HCT116 (cell line): Measurements from ENCODE around the gene NPL. TPM values are rescaled to one million over a fixed set of nuclear protein-coding genes. Genes with fewer than 3 reads are reported as not detected.

ENCODE experiments used
- ATAC-seq: fragments of 200-7000 bp; cut with Tn5 transposase; 2 replicates; pipeline ENCODE4 v1.9.1; 2020; ENCODE audit warnings: mild to moderate bottlenecking, moderate library complexity
- BruUV-seq: library from RNA; stranded (reverse); fragments of 400-500 nt; replicated peaks from 2 replicates; lab custom pipeline; 2021; lab: Mats Ljungman, UMichigan
- CTCF ChIA-PET: fragments of 300-600 bp; sonication (Branson Sonifier 250); formaldehyde crosslinking; loops from one replicate; lab custom pipeline; 2021; ENCODE audit warnings: antibody characterized with exemption; lab: Charles Lee
- POLR2A ChIA-PET: fragments of 300-600, 350-600 bp; sonication (Branson Sonifier 250); formaldehyde crosslinking; loops from one replicate; lab custom pipeline; 2021; ENCODE audit warnings: antibody characterized with exemption; lab: Charles Lee
- RAD21 ChIA-PET, 2 experiments: fragments of 300-600 bp; sonication (Branson Sonifier 250); formaldehyde crosslinking; loops; one replicate each; lab custom pipeline; 2023; ENCODE audit warnings: low total read pairs in 2 of 2; ENCODE audit not compliant: uncharacterized antibody in 2 of 2, unreplicated experiment in 2 of 2, low non-redundant PET in 1 of 2; lab: Charles Lee
- DNase-seq: peaks from one replicate; pipeline ENCODE4 v3.0.0-alpha.2; 2010; ENCODE audit warnings: low read depth, low spot score
- H2AFZ ChIP-seq: fragments of 200-600 bp; shearing (Covaris generic), sonication (generic); 2 replicates; pipeline ENCODE4 v1.6.1; 2017; ENCODE audit warnings: low read depth, mixed run types, mixed read lengths, antibody characterized with exemption, low read length; ENCODE audit not compliant: poor library complexity, severe bottlenecking
- H3K27ac ChIP-seq: 2 replicates; pipeline ENCODE4 v1.5.1; 2012; ENCODE audit warnings: low read depth, low read length
- H3K27me3 ChIP-seq: fragments of 200-600 bp; sonication (generic); 2 replicates; pipeline ENCODE4 v1.6.1; 2016; ENCODE audit warnings: mixed run types, low read length, mixed read lengths; ENCODE audit not compliant: insufficient read depth
- H3K36me3 ChIP-seq, 2 experiments: fragments of 200-500 bp in 1 of 2; fragments of 200-600 bp in 1 of 2; sonication (Bioruptor generic) in 1 of 2; sonication (generic) in 1 of 2; 2 replicates each; pipeline versions ENCODE4 v1.5.1 to v1.6.1; 2014 to 2016; ENCODE audit warnings: low read length in 2 of 2, inconsistent platforms in 1 of 2, mixed read lengths in 1 of 2, mixed run types in 1 of 2; ENCODE audit not compliant: insufficient read depth in 2 of 2, control insufficient read depth in 1 of 2
- H3K4me1 ChIP-seq, 2 experiments: fragments of 200-600 bp in 1 of 2; sonication (generic) in 1 of 2; 2 replicates each; pipeline versions ENCODE4 v1.5.1 to v1.6.1; 2012 to 2017; ENCODE audit warnings: low read length in 2 of 2, inconsistent platforms in 1 of 2, mild to moderate bottlenecking in 1 of 2, mixed read lengths in 1 of 2, mixed run types in 1 of 2, moderate library complexity in 1 of 2; ENCODE audit not compliant: insufficient read depth in 2 of 2, control insufficient read depth in 1 of 2
- H3K4me2 ChIP-seq: fragments of 200-600 bp; sonication (generic); 2 replicates; pipeline ENCODE4 v1.6.1; 2017; ENCODE audit warnings: mixed run types, low read length, mixed read lengths
- H3K4me3 ChIP-seq, 2 experiments: fragments of 200-600 bp in 1 of 2; sonication (generic) in 1 of 2; replicated peaks in 1 of 2; 2 replicates each; pipeline ENCODE4 v1.5.1; 2011 to 2016; ENCODE audit warnings: low read length in 2 of 2, control low read depth in 1 of 2, low read depth in 1 of 2, mild to moderate bottlenecking in 1 of 2, mixed read lengths in 1 of 2, mixed run types in 1 of 2
- H3K79me2 ChIP-seq: fragments of 200-600 bp; sonication (generic); 2 replicates; pipeline ENCODE4 v1.6.1; 2017; ENCODE audit warnings: mild to moderate bottlenecking, mixed run types, low read length, moderate library complexity, mixed read lengths; ENCODE audit not compliant: insufficient read depth
- H3K9ac ChIP-seq: fragments of 200-600 bp; sonication (generic); 2 replicates; pipeline ENCODE4 v1.6.1; 2016; ENCODE audit warnings: low read length, mixed read lengths
- H3K9me2 ChIP-seq: fragments of 200-600 bp; sonication (generic), shearing (Covaris generic); 2 replicates; pipeline ENCODE4 v1.6.1; 2017; ENCODE audit warnings: mixed run types, mild to moderate bottlenecking, moderate library complexity; ENCODE audit not compliant: insufficient read depth
- H3K9me3 ChIP-seq, 2 experiments: fragments of 200-500 bp in 1 of 2; fragments of 200-600 bp in 1 of 2; sonication (Bioruptor generic) in 1 of 2; sonication (generic) in 1 of 2; 2 replicates each; pipeline ENCODE4 v1.6.1; 2014 to 2017; ENCODE audit warnings: low read length in 2 of 2, mixed read lengths in 2 of 2, inconsistent platforms in 1 of 2, low read depth in 1 of 2, mild to moderate bottlenecking in 1 of 2, mixed run types in 1 of 2, moderate library complexity in 1 of 2; ENCODE audit not compliant: control insufficient read depth in 1 of 2, insufficient read depth in 1 of 2
- H4K20me1 ChIP-seq: fragments of 200-600 bp; sonication (generic), shearing (Covaris generic); 2 replicates; pipeline ENCODE4 v1.6.1; 2017; ENCODE audit warnings: mixed run types, mild to moderate bottlenecking, moderate library complexity; ENCODE audit not compliant: insufficient read depth
- CTCF ChIP-seq, 3 experiments: fragments of 200-600 bp in 1 of 3; sonication (generic) in 1 of 3; IDR thresholded peaks in 2 of 3; conservative IDR thresholded peaks in 1 of 3; 2 replicates each; pipeline ENCODE4 v1.5.1; 2012 to 2017; ENCODE audit warnings: low read depth in 2 of 3, low read length in 2 of 3, antibody characterized with exemption in 1 of 3, borderline replicate concordance in 1 of 3, control low read depth in 1 of 3, mild to moderate bottlenecking in 1 of 3, mixed read lengths in 1 of 3, mixed run types in 1 of 3, moderate library complexity in 1 of 3; ENCODE audit not compliant: insufficient read depth in 1 of 3
- EGR1 ChIP-seq: IDR thresholded peaks from 2 replicates; pipeline ENCODE4 v1.6.1; 2012; ENCODE audit warnings: low read depth
- ELF1 ChIP-seq: IDR thresholded peaks from 2 replicates; pipeline ENCODE4 v1.6.1; 2012; ENCODE audit warnings: low read depth, borderline replicate concordance
- EZH2 ChIP-seq: fragments of 200-600 bp; sonication (generic); IDR thresholded peaks from 2 replicates; pipeline ENCODE4 v1.6.1; 2017; ENCODE audit warnings: antibody characterized with exemption, mixed run types
- FOSL1 ChIP-seq: IDR thresholded peaks from 2 replicates; pipeline ENCODE4 v1.6.1; 2012; ENCODE audit warnings: low read depth
- POLR2A ChIP-seq: IDR thresholded peaks from 2 replicates; pipeline ENCODE4 v1.7.0; 2011; ENCODE audit warnings: borderline replicate concordance; ENCODE audit not compliant: insufficient read depth, insufficient read length; ENCODE audit errors: extremely low read depth
- SP1 ChIP-seq: IDR thresholded peaks from 2 replicates; pipeline ENCODE4 v1.6.1; 2012; ENCODE audit warnings: low read depth
- ZFX ChIP-seq: fragments of 450-650 bp; IDR thresholded peaks from 2 replicates; pipeline ENCODE4 v1.6.1; 2017
- ZNF274 ChIP-seq: fragments of 200-500 bp; sonication (Bioruptor generic); IDR thresholded peaks from 2 replicates; pipeline ENCODE4 v1.6.1; 2014; ENCODE audit warnings: mild to moderate bottlenecking, low read depth, low read length, inconsistent platforms
- intact Hi-C: fragments of 100-400 bp; cut with micrococcal nuclease; formaldehyde crosslinking; loops from 2 replicates; pipeline ENCODE4 v1.10.0; 2022
- total RNA-seq: library from RNA; stranded (reverse); gene quantifications from one replicate; pipeline ENCODE4 v1.2.1, GENCODE V29; 2021; ENCODE audit not compliant: unreplicated experiment
- TF ChIP-seq, protein P1 (sequence below): IDR thresholded peaks from 2 replicates; pipeline ENCODE4 v1.6.1; 2012
- TF ChIP-seq, protein P2 (sequence below): IDR thresholded peaks from 2 replicates; pipeline ENCODE4 v1.6.1; 2012
- TF ChIP-seq, protein P3 (sequence below): IDR thresholded peaks from 2 replicates; pipeline ENCODE4 v1.6.1; 2011; ENCODE audit warnings: mild to moderate bottlenecking, low read length, moderate library complexity; ENCODE audit not compliant: insufficient replicate concordance; ENCODE audit errors: extremely low read depth

The NPL gene
- total RNA-seq, 1 experiment from 2014 or later = 0.39 TPM

DNA sequence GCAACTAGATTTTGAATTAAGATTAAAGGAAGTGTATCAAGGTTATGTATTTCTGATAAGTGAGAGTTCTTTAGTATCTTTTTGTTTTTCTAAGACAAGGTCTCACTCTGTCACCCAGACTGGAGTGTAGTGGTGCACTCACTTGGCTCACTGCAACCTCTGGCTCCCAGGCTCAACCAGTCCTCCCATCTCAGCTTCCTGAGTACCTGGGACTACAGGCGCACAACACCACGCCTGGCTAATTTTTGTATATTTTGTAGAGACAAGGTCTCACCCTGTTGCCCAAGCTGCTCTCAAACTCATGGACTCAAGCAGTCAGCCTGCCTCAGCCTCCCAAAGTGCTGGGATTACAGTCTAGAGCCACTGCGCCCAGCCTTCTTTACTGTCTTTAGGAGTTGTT, 83.3 kb downstream of the NPL start:
- no peak for DNase-seq
- H2AFZ ChIP-seq = no peak overlapping the region
- H3K9ac ChIP-seq = no peak overlapping the region
- no peak overlapping the region for H3K27ac ChIP-seq
- peaks cover 25% of the 10 kb centered on the region; the same call in 1 of the 2 replicates for H4K20me1 ChIP-seq
- peaks cover 90% of the 10 kb centered on the region for H3K79me2 ChIP-seq
- no peak for ATAC-seq
- no peaks in the 10 kb centered on the region for H3K9me2 ChIP-seq
- H3K4me1 ChIP-seq = no peaks in the 10 kb centered on the region
- H3K27me3 ChIP-seq = no peaks in the 10 kb centered on the region
- ChIA-PET POLR2A (no interaction called here), RAD21 (no interaction called here), CTCF (no interaction called here)
- no peak overlapping the region for H3K4me2 ChIP-seq
- H3K36me3 ChIP-seq = peaks cover 92 to 95% of the 10 kb centered on the region in 2 experiments
- TF ChIP-seq, protein P1, sequence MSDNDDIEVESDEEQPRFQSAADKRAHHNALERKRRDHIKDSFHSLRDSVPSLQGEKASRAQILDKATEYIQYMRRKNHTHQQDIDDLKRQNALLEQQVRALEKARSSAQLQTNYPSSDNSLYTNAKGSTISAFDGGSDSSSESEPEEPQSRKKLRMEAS = no peak
- TF ChIP-seq ZNF274 (no peak), POLR2A (no peak), ELF1 (no peak), ZFX (no peak), EGR1 (no peak), SP1 (no peak), EZH2 (no peak), FOSL1 (no peak), CTCF (IDR thresholded peaks at IDR 0.05 in 2 of 3, conservative IDR thresholded peaks at IDR 0.05 in 1 of 3; ENCODE audit: borderline replicate concordance in 1 of 3, insufficient read depth in 1 of 3, low read depth in 2 of 3, low read length in 2 of 3) (no peak)
- TF ChIP-seq, protein P2, sequence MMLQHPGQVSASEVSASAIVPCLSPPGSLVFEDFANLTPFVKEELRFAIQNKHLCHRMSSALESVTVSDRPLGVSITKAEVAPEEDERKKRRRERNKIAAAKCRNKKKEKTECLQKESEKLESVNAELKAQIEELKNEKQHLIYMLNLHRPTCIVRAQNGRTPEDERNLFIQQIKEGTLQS = no peak
- TF ChIP-seq, protein P3, sequence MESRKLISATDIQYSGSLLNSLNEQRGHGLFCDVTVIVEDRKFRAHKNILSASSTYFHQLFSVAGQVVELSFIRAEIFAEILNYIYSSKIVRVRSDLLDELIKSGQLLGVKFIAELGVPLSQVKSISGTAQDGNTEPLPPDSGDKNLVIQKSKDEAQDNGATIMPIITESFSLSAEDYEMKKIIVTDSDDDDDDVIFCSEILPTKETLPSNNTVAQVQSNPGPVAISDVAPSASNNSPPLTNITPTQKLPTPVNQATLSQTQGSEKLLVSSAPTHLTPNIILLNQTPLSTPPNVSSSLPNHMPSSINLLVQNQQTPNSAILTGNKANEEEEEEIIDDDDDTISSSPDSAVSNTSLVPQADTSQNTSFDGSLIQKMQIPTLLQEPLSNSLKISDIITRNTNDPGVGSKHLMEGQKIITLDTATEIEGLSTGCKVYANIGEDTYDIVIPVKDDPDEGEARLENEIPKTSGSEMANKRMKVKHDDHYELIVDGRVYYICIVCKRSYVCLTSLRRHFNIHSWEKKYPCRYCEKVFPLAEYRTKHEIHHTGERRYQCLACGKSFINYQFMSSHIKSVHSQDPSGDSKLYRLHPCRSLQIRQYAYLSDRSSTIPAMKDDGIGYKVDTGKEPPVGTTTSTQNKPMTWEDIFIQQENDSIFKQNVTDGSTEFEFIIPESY = no peak
- no peak overlapping the region for H3K4me3 ChIP-seq
- no peaks in the 10 kb centered on the region for H3K9me3 ChIP-seq
- BruUV-seq = no TSS peak
- intact Hi-C loops = no loop called here
